Subcutaneous abdominal adipose tissue (tissue), 5 donors: ENCODE measurements around the gene HOXA3.
A peak's percentile ranks its signal among the peaks of the same experiment; 100 is the strongest.

ENCODE experiments used
- H3K27ac ChIP-seq: one replicate; pipeline ENCODE4 v1.7.0; 2013; ENCODE audit warnings: low read depth, mild to moderate bottlenecking, inconsistent platforms, low read length, moderate library complexity
- H3K27me3 ChIP-seq, 5 donors: one replicate each; pipeline ENCODE4 v1.7.0; 2013; ENCODE audit warnings: low read length in 5 of 5, inconsistent platforms in 1 of 5; ENCODE audit not compliant: control insufficient read depth in 5 of 5, insufficient read depth in 4 of 5
- H3K36me3 ChIP-seq, 5 donors: one replicate each; pipeline ENCODE4 v1.7.0; 2013; ENCODE audit warnings: low read length in 5 of 5; ENCODE audit not compliant: control insufficient read depth in 5 of 5, insufficient read depth in 5 of 5
- H3K4me1 ChIP-seq, 5 donors: one replicate each; pipeline ENCODE4 v1.7.0; 2013; ENCODE audit warnings: low read length in 5 of 5, mild to moderate bottlenecking in 3 of 5, moderate library complexity in 1 of 5; ENCODE audit not compliant: control insufficient read depth in 5 of 5, insufficient read depth in 5 of 5
- H3K4me3 ChIP-seq, 5 donors: one replicate each; pipeline ENCODE4 v1.7.0; 2013; ENCODE audit warnings: low read length in 5 of 5, low read depth in 1 of 5
- H3K9ac ChIP-seq, 5 donors: one replicate each; pipeline ENCODE4 v1.7.0; 2013; ENCODE audit warnings: low read length in 5 of 5, mild to moderate bottlenecking in 4 of 5, moderate library complexity in 3 of 5
- H3K9me3 ChIP-seq, 5 donors: one replicate each; pipeline ENCODE4 v1.7.0; 2013; ENCODE audit warnings: low read length in 5 of 5; ENCODE audit not compliant: control insufficient read depth in 5 of 5
- donor health status: healthy.
- donor health status: healthy.
- donor health status: healthy.
- donor health status: healthy.
- donor health status: healthy.

Gene HOXA3

DNA sequence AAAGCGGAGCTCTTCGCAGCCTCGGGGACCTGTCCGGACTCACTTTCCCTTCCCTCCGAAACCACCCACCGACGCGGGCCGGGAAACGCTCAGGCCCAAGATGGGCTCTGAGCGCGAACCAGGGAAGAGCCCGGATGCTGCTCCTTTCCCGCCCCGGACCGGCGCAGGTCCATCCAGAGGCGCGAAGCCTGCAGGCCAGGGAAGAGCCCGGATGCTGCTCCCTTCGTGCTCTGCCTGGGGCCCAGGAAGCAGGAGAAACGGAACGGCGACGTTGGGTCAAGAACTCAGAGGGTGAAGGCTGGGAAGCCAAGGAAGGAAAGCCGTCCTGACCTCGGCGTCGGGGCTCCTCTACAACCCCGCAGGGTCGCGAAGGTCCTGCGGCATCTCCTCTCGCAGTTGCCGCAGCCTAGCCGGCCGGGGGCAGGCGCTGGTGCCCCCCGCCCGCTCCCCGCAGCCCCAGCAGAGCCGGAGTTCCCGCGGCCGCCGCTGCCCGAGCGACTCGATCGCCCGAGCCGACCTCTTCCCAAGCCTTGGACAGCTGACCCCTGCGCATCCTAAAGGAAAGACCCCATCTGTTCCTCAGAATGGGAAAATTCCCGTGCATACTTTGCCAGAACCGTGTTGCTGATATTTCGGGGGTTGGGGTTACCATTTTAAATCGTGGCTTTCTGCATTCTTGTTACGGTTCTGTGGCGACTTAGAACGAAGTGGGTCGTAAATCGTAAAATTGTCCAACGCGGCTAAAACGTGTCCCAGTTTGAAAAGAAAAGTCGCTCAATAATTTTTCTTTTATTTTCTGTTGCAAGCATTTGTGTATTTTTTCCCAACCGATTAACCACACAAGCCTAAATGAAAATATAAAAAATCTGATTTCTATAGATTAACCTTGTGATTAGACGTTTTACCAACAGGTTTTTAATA, 64.1 kb downstream of the HOXA3 start:
- no peak overlapping the region for H3K9ac ChIP-seq
- H3K27me3 ChIP-seq = peaks cover 0 to 19% (median 14%) of the 10 kb centered on the region in 5 donors
- no peak overlapping the region for H3K27ac ChIP-seq
- H3K4me3 ChIP-seq = peak overlapping the region in 4 of 5 donors; percentile 36 to 48 (median 40)
- H3K4me1 ChIP-seq = peaks cover 0 to 9% (median 6%) of the 10 kb centered on the region in 5 donors
- H3K36me3 ChIP-seq = no peaks in the 10 kb centered on the region
- no peaks in the 10 kb centered on the region for H3K9me3 ChIP-seq

GRCh38 chr7:27083646-27084045, 68.7 kb downstream of the HOXA3 start:
- Histone ChIP-seq H3K27ac (no peak overlapping the region), H3K4me1 (peaks cover 0 to 9% (median 6%) of the 10 kb centered on the region in 5 donors), H3K36me3 (no peaks in the 10 kb centered on the region), H3K27me3 (peaks cover 0 to 13% (median 10%) of the 10 kb centered on the region in 5 donors), H3K4me3 (no peak overlapping the region), H3K9ac (no peak overlapping the region), H3K9me3 (no peaks in the 10 kb centered on the region)

GRCh38 chr7:27082171-27082570, 70.2 kb downstream of the HOXA3 start:
- no peaks in the 10 kb centered on the region for H3K9me3 ChIP-seq
- H3K27ac ChIP-seq = no peak overlapping the region
- no peaks in the 10 kb centered on the region for H3K27me3 ChIP-seq
- H3K4me3 ChIP-seq = no peak overlapping the region
- H3K36me3 ChIP-seq = no peaks in the 10 kb centered on the region
- H3K9ac ChIP-seq = no peak overlapping the region
- H3K4me1 ChIP-seq = no peaks in the 10 kb centered on the region

GRCh38 chr7:27080844-27081436, 71.4 kb downstream of the HOXA3 start:
- Histone ChIP-seq H3K9ac (no peak overlapping the region), H3K4me3 (no peak overlapping the region), H3K27ac (no peak overlapping the region), H3K27me3 (no peaks in the 10 kb centered on the region), H3K36me3 (no peaks in the 10 kb centered on the region), H3K4me1 (no peaks in the 10 kb centered on the region), H3K9me3 (no peaks in the 10 kb centered on the region)

DNA sequence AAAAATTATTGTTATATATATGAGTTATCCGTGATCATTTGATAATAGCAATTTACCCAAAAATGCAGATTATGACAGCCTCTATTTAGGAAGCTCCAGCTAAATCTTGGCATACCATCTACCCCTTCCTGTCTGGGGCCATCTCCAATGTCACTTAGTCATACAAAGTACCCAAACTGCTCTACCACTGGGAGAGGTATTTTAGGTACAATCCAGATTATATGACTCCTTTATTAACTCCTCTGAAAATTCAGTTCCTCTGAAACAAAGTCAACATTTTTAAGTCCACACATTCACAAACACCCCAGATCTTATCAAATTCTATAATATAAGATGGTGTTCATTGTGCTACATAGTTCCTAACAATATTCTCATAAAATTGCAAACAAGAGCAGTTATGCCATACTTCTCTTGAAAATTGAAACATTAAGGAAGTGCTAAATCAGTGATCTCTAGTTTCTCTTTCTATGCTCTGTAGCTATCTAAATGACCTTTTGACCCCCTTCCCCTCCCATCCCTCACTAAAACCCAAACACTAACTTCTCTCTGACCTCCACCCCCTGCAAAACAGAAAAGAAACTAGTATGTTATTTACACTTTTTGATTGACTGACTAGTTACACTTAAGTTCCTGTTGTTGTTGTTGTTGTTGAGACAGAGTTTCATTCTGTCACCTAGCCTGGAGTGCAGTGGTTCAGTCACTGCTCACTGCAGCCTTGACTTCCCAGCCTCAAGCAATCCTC, 73.0 kb downstream of the HOXA3 start:
- no peak overlapping the region for H3K9ac ChIP-seq
- no peaks in the 10 kb centered on the region for H3K4me1 ChIP-seq
- H3K4me3 ChIP-seq = no peak overlapping the region
- no peaks in the 10 kb centered on the region for H3K36me3 ChIP-seq
- no peaks in the 10 kb centered on the region for H3K27me3 ChIP-seq
- peaks cover 0 to 4% (median 0%) of the 10 kb centered on the region in 5 donors for H3K9me3 ChIP-seq
- H3K27ac ChIP-seq = no peak overlapping the region

GRCh38 chr7:27078616-27079233, 73.7 kb downstream of the HOXA3 start:
- Histone ChIP-seq H3K9me3 (peaks cover 0 to 4% (median 0%) of the 10 kb centered on the region in 5 donors), H3K4me3 (no peak overlapping the region), H3K36me3 (no peaks in the 10 kb centered on the region), H3K9ac (no peak overlapping the region), H3K27ac (no peak overlapping the region), H3K27me3 (no peaks in the 10 kb centered on the region), H3K4me1 (no peaks in the 10 kb centered on the region)

DNA sequence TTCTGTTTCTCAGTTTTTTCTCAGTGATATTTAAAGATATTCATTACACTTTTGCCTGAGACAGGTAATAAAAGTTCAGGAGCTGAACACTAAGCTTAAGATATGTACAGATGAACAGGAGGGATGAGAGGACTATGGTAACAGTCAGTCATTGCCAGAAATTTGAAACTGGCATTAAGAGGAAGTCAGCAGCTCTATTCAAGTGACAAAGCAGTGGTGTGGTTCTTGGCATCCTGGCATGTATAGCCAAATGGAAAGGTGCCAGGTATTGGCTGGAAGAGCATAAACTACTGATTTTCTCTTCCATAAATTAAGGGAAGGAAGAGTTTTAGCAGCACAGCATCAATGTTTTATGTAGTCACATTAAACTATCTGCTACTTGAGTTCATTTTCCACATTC, 79.3 kb downstream of the HOXA3 start:
- Histone ChIP-seq H3K9me3 (peaks cover 0 to 4% (median 0%) of the 10 kb centered on the region in 5 donors), H3K9ac (no peak overlapping the region), H3K27me3 (no peaks in the 10 kb centered on the region), H3K4me3 (no peak overlapping the region), H3K27ac (no peak overlapping the region), H3K4me1 (no peaks in the 10 kb centered on the region), H3K36me3 (no peaks in the 10 kb centered on the region)

GRCh38 chr7:27071622-27072390, 80.6 kb downstream of the HOXA3 start:
- H3K9ac ChIP-seq = no peak overlapping the region
- H3K27me3 ChIP-seq = no peaks in the 10 kb centered on the region
- H3K27ac ChIP-seq = no peak overlapping the region
- H3K4me1 ChIP-seq = no peaks in the 10 kb centered on the region
- no peak overlapping the region for H3K4me3 ChIP-seq
- H3K9me3 ChIP-seq = peaks cover 0 to 4% (median 0%) of the 10 kb centered on the region in 5 donors
- H3K36me3 ChIP-seq = no peaks in the 10 kb centered on the region

- Histone ChIP-seq H3K27me3 (no peaks in the 10 kb centered on the region), H3K9me3 (no peaks in the 10 kb centered on the region), H3K27ac (no peak overlapping the region), H3K36me3 (no peaks in the 10 kb centered on the region), H3K9ac (no peak overlapping the region), H3K4me3 (no peak overlapping the region), H3K4me1 (peaks cover 0 to 8% (median 6%) of the 10 kb centered on the region in 5 donors)
Measured at GRCh38 chr7:27068259-27068658, 84.1 kb downstream of the HOXA3 start.
